ENCODE results near the gene WDR20.

The WDR20 gene

DNA sequence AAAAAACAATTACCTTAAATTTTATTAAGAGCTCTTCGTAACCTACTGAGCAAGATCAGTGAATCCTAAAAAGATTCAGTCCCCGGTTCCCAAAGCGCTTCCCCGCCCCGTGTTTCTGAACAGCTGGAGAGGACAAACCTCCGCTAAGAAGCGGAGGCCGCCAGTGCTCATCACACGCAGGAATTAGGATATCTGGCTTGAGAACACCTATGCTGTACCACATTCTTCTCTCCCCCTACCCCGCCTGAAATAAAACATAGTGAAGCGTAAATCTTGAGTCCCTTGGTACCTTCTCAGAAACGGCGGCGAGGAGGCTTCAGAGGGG lies 774 bp upstream of the WDR20 start:
- TF ChIP-seq, protein P1, sequence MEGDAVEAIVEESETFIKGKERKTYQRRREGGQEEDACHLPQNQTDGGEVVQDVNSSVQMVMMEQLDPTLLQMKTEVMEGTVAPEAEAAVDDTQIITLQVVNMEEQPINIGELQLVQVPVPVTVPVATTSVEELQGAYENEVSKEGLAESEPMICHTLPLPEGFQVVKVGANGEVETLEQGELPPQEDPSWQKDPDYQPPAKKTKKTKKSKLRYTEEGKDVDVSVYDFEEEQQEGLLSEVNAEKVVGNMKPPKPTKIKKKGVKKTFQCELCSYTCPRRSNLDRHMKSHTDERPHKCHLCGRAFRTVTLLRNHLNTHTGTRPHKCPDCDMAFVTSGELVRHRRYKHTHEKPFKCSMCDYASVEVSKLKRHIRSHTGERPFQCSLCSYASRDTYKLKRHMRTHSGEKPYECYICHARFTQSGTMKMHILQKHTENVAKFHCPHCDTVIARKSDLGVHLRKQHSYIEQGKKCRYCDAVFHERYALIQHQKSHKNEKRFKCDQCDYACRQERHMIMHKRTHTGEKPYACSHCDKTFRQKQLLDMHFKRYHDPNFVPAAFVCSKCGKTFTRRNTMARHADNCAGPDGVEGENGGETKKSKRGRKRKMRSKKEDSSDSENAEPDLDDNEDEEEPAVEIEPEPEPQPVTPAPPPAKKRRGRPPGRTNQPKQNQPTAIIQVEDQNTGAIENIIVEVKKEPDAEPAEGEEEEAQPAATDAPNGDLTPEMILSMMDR (IDR thresholded peaks at IDR 0.05; ENCODE audit: low read depth, low read length, poor library complexity, severe bottlenecking) = no peak
- TF ChIP-seq EZH2phosphoT487 (IDR thresholded peaks at IDR 0.05; ENCODE audit: borderline replicate concordance, low read length) = no peak

DNA sequence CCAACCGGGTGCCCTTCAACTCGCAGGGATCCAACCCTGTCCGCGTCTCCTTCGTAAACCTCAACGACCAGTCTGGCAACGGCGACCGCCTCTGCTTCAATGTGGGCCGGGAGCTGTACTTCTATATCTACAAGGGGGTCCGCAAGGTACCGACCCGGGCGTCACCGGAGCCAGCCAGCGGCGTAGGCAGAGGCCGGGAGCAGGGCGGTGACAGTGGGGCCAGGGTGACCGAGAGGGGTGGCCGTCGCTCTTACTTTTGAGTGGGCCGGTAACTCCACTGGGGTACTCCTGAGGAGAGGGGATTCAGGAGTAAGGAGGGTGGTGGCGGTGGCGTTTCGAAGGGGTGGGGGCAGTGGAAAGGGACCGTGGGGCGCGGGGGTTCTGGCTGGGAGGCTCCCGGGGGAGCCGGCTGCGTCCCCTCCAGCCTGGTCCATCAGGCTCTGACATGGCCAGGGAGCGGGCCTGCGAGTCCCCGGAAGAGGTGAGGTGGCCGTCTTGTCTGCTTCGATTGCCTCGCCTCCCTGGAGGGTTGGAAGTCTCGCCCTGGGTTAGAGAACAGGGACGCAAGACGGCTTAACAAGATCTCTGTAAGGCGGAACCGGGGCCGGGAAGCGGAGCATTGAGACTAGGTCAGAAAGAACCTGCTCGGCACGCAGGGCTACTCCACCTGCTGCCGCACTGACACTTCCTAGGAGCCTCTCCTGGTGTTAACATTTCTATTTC lies 491 bp downstream of the WDR20 start:
- H3K4me2 ChIP-seq (ENCODE audit: low read length) = peak overlapping the region; percentile 96
- H3K27ac ChIP-seq (ENCODE audit: low read depth, low read length) = peak overlapping the region; percentile 42

More for the DNA sequence above, 774 bp upstream of the WDR20 start:
- Histone ChIP-seq H3K9me2 (replicated peaks; ENCODE audit: control insufficient read depth, low read length) (no peaks in the 10 kb centered on the region), H3K36me3 (ENCODE audit: control insufficient read depth, low read length) (peaks cover 14% of the 10 kb centered on the region), H3K9me3 (ENCODE audit: control insufficient read depth, insufficient read depth, low read length) (no peaks in the 10 kb centered on the region), H3K79me2 (ENCODE audit: control insufficient read depth, low read length) (peaks cover 52% of the 10 kb centered on the region), H3F3A (ENCODE audit: control insufficient read depth, insufficient read depth) (no peaks in the 10 kb centered on the region), H4K20me1 (ENCODE audit: control insufficient read depth, insufficient read depth, low read depth, low read length) (peaks cover 9% of the 10 kb centered on the region; the same call in 1 of the 2 replicates), H3K27me3 (ENCODE audit: control insufficient read depth, low read length) (no peaks in the 10 kb centered on the region), H3K4me1 (ENCODE audit: control insufficient read depth, low read length) (peaks cover 21% of the 10 kb centered on the region), H3K4me3 (ENCODE audit: low read length) (peak overlapping the region; percentile 84), H3K27ac (ENCODE audit: low read depth, low read length) (peak overlapping the region; percentile 35), H3K4me2 (ENCODE audit: low read length) (peak overlapping the region; percentile 96)

DNA sequence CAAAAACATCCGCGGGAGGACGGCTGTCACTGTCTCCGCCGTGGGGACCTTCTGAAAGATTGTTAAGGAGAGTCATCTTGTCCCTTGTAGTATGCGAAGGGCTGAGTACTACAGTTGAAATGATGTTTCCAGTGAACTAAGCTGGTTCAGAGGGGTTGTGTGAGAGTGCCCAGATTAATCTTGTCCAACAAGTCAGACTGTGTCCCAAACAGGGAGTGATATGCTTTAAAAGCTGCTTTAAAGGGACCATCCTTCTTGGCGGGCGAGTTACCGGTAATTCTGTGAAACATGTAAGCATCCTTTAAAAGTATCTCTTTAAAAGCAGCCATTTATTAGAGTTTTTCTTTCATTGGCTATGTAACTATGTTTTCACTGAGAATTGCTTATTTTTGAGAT lies 1.1 kb downstream of the WDR20 start:
- Histone ChIP-seq H3K79me2 (ENCODE audit: control insufficient read depth, low read length) (peaks cover 70% of the 10 kb centered on the region), H3K36me3 (ENCODE audit: control insufficient read depth, low read length) (peaks cover 17% of the 10 kb centered on the region), H3K27me3 (ENCODE audit: control insufficient read depth, low read length) (no peaks in the 10 kb centered on the region), H3K9me2 (replicated peaks; ENCODE audit: control insufficient read depth, low read length) (no peaks in the 10 kb centered on the region), H4K20me1 (ENCODE audit: control insufficient read depth, insufficient read depth, low read depth, low read length) (peaks cover 9% of the 10 kb centered on the region; the same call in 1 of the 2 replicates), H3K9me3 (ENCODE audit: control insufficient read depth, insufficient read depth, low read length) (no peaks in the 10 kb centered on the region), H3K4me1 (ENCODE audit: control insufficient read depth, low read length) (peaks cover 21% of the 10 kb centered on the region), H3K4me2 (ENCODE audit: low read length) (peak overlapping the region; percentile 96), H3F3A (ENCODE audit: control insufficient read depth, insufficient read depth) (no peaks in the 10 kb centered on the region), H3K27ac (ENCODE audit: low read depth, low read length) (no peak overlapping the region), H3K4me3 (ENCODE audit: low read length) (peak overlapping the region; percentile 84)
- TF ChIP-seq, protein P1 (IDR thresholded peaks at IDR 0.05; ENCODE audit: low read depth, low read length, poor library complexity, severe bottlenecking) = no peak
- no peak for TF ChIP-seq EZH2phosphoT487 (IDR thresholded peaks at IDR 0.05; ENCODE audit: borderline replicate concordance, low read length)

More for the DNA sequence above, 491 bp downstream of the WDR20 start:
- H3K4me3 ChIP-seq (ENCODE audit: low read length) = peak overlapping the region; percentile 84
- no peaks in the 10 kb centered on the region for H3K9me2 ChIP-seq (replicated peaks; ENCODE audit: control insufficient read depth, low read length)
- H3K9me3 ChIP-seq (ENCODE audit: control insufficient read depth, insufficient read depth, low read length) = no peaks in the 10 kb centered on the region
- H3K36me3 ChIP-seq (ENCODE audit: control insufficient read depth, low read length) = peaks cover 17% of the 10 kb centered on the region
- peaks cover 64% of the 10 kb centered on the region for H3K79me2 ChIP-seq (ENCODE audit: control insufficient read depth, low read length)
- peaks cover 21% of the 10 kb centered on the region for H3K4me1 ChIP-seq (ENCODE audit: control insufficient read depth, low read length)
- no peaks in the 10 kb centered on the region for H3K27me3 ChIP-seq (ENCODE audit: control insufficient read depth, low read length)
- peaks cover 9% of the 10 kb centered on the region; the same call in 1 of the 2 replicates for H4K20me1 ChIP-seq (ENCODE audit: control insufficient read depth, insufficient read depth, low read depth, low read length)
- H3F3A ChIP-seq (ENCODE audit: control insufficient read depth, insufficient read depth) = no peaks in the 10 kb centered on the region
- TF ChIP-seq, protein P1 (IDR thresholded peaks at IDR 0.05; ENCODE audit: low read depth, low read length, poor library complexity, severe bottlenecking) = no peak
- TF ChIP-seq EZH2phosphoT487 (IDR thresholded peaks at IDR 0.05; ENCODE audit: borderline replicate concordance, low read length) = no peak
